ENCODE results near the gene AKR1D1. TPM values are rescaled to one million over a fixed set of nuclear protein-coding genes. Genes with fewer than 3 reads are reported as not detected.

AKR1D1 gene
- total and polyA plus RNA-seq, 2 of the 13 experiments (the other 11 are each of a cell fraction or from before 2014, with no cell fraction given): 6.9 to 37.0 TPM

- TF ChIP-seq HNRNPUL1 (IDR thresholded peaks at IDR 0.05; ENCODE audit: low read depth, low read length): no peak
- 0 out of 2 replicates have a peak, but pooled peaks have one; percentile 25 for TF ChIP-seq TGIF2 (CRISPR knock-in tag; IDR thresholded peaks at IDR 0.05)
- TF ChIP-seq ZNF580 (CRISPR knock-in tag; IDR thresholded peaks at IDR 0.05; ENCODE audit: borderline replicate concordance, low read depth): peak; percentile 75; the same call in 1 of the 2 replicates
- TF ChIP-seq ZNF746 (CRISPR knock-in tag; IDR thresholded peaks at IDR 0.05): no peak
- TF ChIP-seq BORCS8-MEF2B (CRISPR knock-in tag; IDR thresholded peaks at IDR 0.05): 0 out of 2 replicates have a peak, but pooled peaks have one; percentile 51
- no peak for TF ChIP-seq ZFX (CRISPR knock-in tag; IDR thresholded peaks at IDR 0.05; ENCODE audit: low read depth)
- no peak for TF ChIP-seq MEIS2 (CRISPR knock-in tag; IDR thresholded peaks at IDR 0.05)
- no peak for TF ChIP-seq SOX13 (IDR thresholded peaks at IDR 0.05)
- peak in 1 of 2 experiments; percentile 63; a peak in 2 of 4 replicates for TF ChIP-seq SOX13 (CRISPR knock-in tag; conservative IDR thresholded peaks at IDR 0.05 in 1 of 2, IDR thresholded peaks at IDR 0.05 in 1 of 2)
- no peak for TF ChIP-seq ZNF460 (CRISPR knock-in tag; IDR thresholded peaks at IDR 0.05; ENCODE audit: borderline replicate concordance)
- TF ChIP-seq KAT2B (IDR thresholded peaks at IDR 0.05; ENCODE audit: borderline replicate concordance, low read depth, low read length): no peak
- TF ChIP-seq ZNF563 (CRISPR knock-in tag; IDR thresholded peaks at IDR 0.05): no peak
- TF ChIP-seq ZNF235 (CRISPR knock-in tag; IDR thresholded peaks at IDR 0.05; ENCODE audit: borderline replicate concordance): no peak
- peak; percentile 34; the same call in 1 of the 2 replicates for TF ChIP-seq HMG20A (CRISPR knock-in tag; IDR thresholded peaks at IDR 0.05; ENCODE audit: borderline replicate concordance)
- peak; percentile 36; the same call in 1 of the 2 replicates for TF ChIP-seq KDM4B (CRISPR knock-in tag; IDR thresholded peaks at IDR 0.05)
- TF ChIP-seq GATAD2A (CRISPR knock-in tag; IDR thresholded peaks at IDR 0.05): peak; percentile 72
- no peak for TF ChIP-seq NFIC (IDR thresholded peaks at IDR 0.05; ENCODE audit: low read length)
- TF ChIP-seq ZFP36L1 (CRISPR knock-in tag; IDR thresholded peaks at IDR 0.05): no peak
- no peak for TF ChIP-seq SRSF9 (IDR thresholded peaks at IDR 0.05; ENCODE audit: borderline replicate concordance, insufficient read depth, low read depth, low read length, poor library complexity, severe bottlenecking)
- TF ChIP-seq TCF7L2 (IDR thresholded peaks at IDR 0.05; ENCODE audit: low read depth, low read length): no peak
Observed at GRCh38 chr7:138161600-138162081, 85.4 kb downstream of the AKR1D1 start (continued).

Data from HepG2 (cell line).